K562 (cell line): ENCODE measurements around the gene SMIM3. TPM values are rescaled to one million over a fixed set of nuclear protein-coding genes. Genes with fewer than 3 reads are reported as not detected.

Experiments used
- ATF7 ChIP-seq: fragments of 450-650 bp; IDR thresholded peaks from 2 replicates; pipeline ENCODE4 v1.7.1; 2014; ENCODE audit warnings: mild to moderate bottlenecking, moderate library complexity
- CREB1 ChIP-seq, 2 experiments: sonication (generic) in 1 of 2; formaldehyde crosslinking in 1 of 2; IDR thresholded peaks; 2 replicates each; pipeline versions ENCODE4 v1.6.1 to v1.8.0; 2012 to 2022; ENCODE audit warnings: inconsistent platforms in 1 of 2, mild to moderate bottlenecking in 1 of 2, missing genetic modification reagents in 1 of 2, moderate library complexity in 1 of 2
- GATAD2B ChIP-seq: fragments of 450-650 bp; IDR thresholded peaks from 2 replicates; pipeline ENCODE4 v1.6.1; 2017; ENCODE audit warnings: mild to moderate bottlenecking, borderline replicate concordance
- HNRNPUL1 ChIP-seq: fragments of 200-400 bp; formaldehyde crosslinking; IDR thresholded peaks from 2 replicates; pipeline ENCODE4 v1.6.1; 2017; ENCODE audit warnings: low read length
- HOXB6 ChIP-seq: fragments of 250-450 bp; sonication (Bioruptor Pico); IDR thresholded peaks from 2 replicates; pipeline ENCODE4 v1.5.1; 2022; ENCODE audit warnings: mild to moderate bottlenecking, borderline replicate concordance
- KLF6 ChIP-seq: fragments of 250-450 bp; sonication (Bioruptor Pico); IDR thresholded peaks from 2 replicates; pipeline ENCODE4 v1.4.0; 2020; ENCODE audit warnings: mild to moderate bottlenecking, moderate library complexity, borderline replicate concordance
- MEF2D ChIP-seq: conservative IDR thresholded peaks from 2 replicates; pipeline ENCODE4 v1.6.1; 2016; ENCODE audit warnings: low read depth, missing genetic modification characterization, missing compliant biosample characterization
- NFE2 ChIP-seq: IDR thresholded peaks from 2 replicates; pipeline ENCODE4 v1.6.1; 2014; ENCODE audit warnings: antibody characterized with exemption, low read depth
- PKNOX1 ChIP-seq: fragments of 450-650 bp; IDR thresholded peaks from 2 replicates; pipeline ENCODE4 v1.6.1; 2016
- RNF2 ChIP-seq: sonication (generic); IDR thresholded peaks from 2 replicates; pipeline ENCODE4 v1.6.1; 2016
- SMARCA4 ChIP-seq: fragments of 450-650 bp; IDR thresholded peaks from 2 replicates; pipeline ENCODE4 v1.6.1; 2016
- SMARCE1 ChIP-seq: fragments of 450-650 bp; IDR thresholded peaks from 2 replicates; pipeline ENCODE4 v1.7.1; 2016; ENCODE audit warnings: mild to moderate bottlenecking
- polyA plus RNA-seq, 8 experiments: library from polyadenylated mRNA; depleted of rRNA in 4 of 8; stranded (reverse) in 5 of 8; unstranded in 3 of 8; fragments of >200 nt; fragmentation: Nextera tagmentation in 2 of 8; fragmentation: Illumina TruSeq in 1 of 8; extraction: Ambion mirVana in 2 of 8; extraction: Trizol in 1 of 8; gene quantifications; 2 replicates each; pipeline versions ENCODE4 v1.2.1 to v1.2.3, GENCODE V29; 2011 to 2014; ENCODE audit warnings: inconsistent platforms in 1 of 8, missing spikeins in 1 of 8
- total RNA-seq, 7 experiments: library from RNA; depleted of rRNA in 6 of 7; stranded (reverse); fragments of >200 nt in 6 of 7; fragmentation: Illumina TruSeq in 2 of 7; extraction: Trizol in 2 of 7; gene quantifications; 2 replicates each; pipeline versions ENCODE4 v1.2.1 to v1.2.3, GENCODE V29; 2011 to 2021; ENCODE audit warnings: low replicate concordance in 1 of 7
- TF ChIP-seq, protein P1 (sequence below): fragments of 200-600 bp; sonication (generic); IDR thresholded peaks from one replicate; pipeline ENCODE4 v1.6.1; 2012; ENCODE audit warnings: mild to moderate bottlenecking, low read depth, low read length, inconsistent platforms
- TF ChIP-seq, protein P2 (sequence below): fragments of 250-450 bp; sonication (Bioruptor Pico); IDR thresholded peaks from 2 replicates; pipeline ENCODE4 v1.4.0; 2020

The SMIM3 gene
- total and polyA plus RNA-seq, 9 of the 15 experiments (the other 6 are each of a cell fraction or from before 2014, with no cell fraction given) = 4.1 to 27.7 (median 13.6) TPM

- TF ChIP-seq, protein P1, sequence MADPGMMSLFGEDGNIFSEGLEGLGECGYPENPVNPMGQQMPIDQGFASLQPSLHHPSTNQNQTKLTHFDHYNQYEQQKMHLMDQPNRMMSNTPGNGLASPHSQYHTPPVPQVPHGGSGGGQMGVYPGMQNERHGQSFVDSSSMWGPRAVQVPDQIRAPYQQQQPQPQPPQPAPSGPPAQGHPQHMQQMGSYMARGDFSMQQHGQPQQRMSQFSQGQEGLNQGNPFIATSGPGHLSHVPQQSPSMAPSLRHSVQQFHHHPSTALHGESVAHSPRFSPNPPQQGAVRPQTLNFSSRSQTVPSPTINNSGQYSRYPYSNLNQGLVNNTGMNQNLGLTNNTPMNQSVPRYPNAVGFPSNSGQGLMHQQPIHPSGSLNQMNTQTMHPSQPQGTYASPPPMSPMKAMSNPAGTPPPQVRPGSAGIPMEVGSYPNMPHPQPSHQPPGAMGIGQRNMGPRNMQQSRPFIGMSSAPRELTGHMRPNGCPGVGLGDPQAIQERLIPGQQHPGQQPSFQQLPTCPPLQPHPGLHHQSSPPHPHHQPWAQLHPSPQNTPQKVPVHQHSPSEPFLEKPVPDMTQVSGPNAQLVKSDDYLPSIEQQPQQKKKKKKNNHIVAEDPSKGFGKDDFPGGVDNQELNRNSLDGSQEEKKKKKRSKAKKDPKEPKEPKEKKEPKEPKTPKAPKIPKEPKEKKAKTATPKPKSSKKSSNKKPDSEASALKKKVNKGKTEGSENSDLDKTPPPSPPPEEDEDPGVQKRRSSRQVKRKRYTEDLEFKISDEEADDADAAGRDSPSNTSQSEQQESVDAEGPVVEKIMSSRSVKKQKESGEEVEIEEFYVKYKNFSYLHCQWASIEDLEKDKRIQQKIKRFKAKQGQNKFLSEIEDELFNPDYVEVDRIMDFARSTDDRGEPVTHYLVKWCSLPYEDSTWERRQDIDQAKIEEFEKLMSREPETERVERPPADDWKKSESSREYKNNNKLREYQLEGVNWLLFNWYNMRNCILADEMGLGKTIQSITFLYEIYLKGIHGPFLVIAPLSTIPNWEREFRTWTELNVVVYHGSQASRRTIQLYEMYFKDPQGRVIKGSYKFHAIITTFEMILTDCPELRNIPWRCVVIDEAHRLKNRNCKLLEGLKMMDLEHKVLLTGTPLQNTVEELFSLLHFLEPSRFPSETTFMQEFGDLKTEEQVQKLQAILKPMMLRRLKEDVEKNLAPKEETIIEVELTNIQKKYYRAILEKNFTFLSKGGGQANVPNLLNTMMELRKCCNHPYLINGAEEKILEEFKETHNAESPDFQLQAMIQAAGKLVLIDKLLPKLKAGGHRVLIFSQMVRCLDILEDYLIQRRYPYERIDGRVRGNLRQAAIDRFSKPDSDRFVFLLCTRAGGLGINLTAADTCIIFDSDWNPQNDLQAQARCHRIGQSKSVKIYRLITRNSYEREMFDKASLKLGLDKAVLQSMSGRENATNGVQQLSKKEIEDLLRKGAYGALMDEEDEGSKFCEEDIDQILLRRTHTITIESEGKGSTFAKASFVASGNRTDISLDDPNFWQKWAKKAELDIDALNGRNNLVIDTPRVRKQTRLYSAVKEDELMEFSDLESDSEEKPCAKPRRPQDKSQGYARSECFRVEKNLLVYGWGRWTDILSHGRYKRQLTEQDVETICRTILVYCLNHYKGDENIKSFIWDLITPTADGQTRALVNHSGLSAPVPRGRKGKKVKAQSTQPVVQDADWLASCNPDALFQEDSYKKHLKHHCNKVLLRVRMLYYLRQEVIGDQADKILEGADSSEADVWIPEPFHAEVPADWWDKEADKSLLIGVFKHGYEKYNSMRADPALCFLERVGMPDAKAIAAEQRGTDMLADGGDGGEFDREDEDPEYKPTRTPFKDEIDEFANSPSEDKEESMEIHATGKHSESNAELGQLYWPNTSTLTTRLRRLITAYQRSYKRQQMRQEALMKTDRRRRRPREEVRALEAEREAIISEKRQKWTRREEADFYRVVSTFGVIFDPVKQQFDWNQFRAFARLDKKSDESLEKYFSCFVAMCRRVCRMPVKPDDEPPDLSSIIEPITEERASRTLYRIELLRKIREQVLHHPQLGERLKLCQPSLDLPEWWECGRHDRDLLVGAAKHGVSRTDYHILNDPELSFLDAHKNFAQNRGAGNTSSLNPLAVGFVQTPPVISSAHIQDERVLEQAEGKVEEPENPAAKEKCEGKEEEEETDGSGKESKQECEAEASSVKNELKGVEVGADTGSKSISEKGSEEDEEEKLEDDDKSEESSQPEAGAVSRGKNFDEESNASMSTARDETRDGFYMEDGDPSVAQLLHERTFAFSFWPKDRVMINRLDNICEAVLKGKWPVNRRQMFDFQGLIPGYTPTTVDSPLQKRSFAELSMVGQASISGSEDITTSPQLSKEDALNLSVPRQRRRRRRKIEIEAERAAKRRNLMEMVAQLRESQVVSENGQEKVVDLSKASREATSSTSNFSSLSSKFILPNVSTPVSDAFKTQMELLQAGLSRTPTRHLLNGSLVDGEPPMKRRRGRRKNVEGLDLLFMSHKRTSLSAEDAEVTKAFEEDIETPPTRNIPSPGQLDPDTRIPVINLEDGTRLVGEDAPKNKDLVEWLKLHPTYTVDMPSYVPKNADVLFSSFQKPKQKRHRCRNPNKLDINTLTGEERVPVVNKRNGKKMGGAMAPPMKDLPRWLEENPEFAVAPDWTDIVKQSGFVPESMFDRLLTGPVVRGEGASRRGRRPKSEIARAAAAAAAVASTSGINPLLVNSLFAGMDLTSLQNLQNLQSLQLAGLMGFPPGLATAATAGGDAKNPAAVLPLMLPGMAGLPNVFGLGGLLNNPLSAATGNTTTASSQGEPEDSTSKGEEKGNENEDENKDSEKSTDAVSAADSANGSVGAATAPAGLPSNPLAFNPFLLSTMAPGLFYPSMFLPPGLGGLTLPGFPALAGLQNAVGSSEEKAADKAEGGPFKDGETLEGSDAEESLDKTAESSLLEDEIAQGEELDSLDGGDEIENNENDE = no peak
- TF ChIP-seq SMARCE1 (peak; percentile 90; the same call in 1 of the 2 replicates), HNRNPUL1 (no peak), SMARCA4 (peak; percentile 93), NFE2 (0 out of 2 replicates have a peak, but pooled peaks have one; percentile 26), CREB1 (IDR thresholded peaks at IDR 0.05) (no peak), CREB1 (CRISPR knock-in tag; IDR thresholded peaks at IDR 0.05) (no peak), PKNOX1 (peak; percentile 42; the same call in 1 of the 2 replicates), GATAD2B (peak; percentile 82), ATF7 (peak; percentile 67), HOXB6 (CRISPR knock-in tag) (no peak), KLF6 (peak; percentile 14; the same call in 1 of the 2 replicates), MEF2D (tag) (0 out of 2 replicates have a peak, but pooled peaks have one; percentile 59), RNF2 (peak; percentile 66; the same call in 1 of the 2 replicates)
- TF ChIP-seq, protein P2, sequence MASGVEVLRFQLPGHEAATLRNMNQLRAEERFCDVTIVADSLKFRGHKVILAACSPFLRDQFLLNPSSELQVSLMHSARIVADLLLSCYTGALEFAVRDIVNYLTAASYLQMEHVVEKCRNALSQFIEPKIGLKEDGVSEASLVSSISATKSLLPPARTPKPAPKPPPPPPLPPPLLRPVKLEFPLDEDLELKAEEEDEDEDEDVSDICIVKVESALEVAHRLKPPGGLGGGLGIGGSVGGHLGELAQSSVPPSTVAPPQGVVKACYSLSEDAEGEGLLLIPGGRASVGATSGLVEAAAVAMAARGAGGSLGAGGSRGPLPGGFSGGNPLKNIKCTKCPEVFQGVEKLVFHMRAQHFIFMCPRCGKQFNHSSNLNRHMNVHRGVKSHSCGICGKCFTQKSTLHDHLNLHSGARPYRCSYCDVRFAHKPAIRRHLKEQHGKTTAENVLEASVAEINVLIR = 0 out of 2 replicates have a peak, but pooled peaks have one; percentile 12
Observed at GRCh38 chr5:150774145-150774544, 4.4 kb upstream of the SMIM3 start (continued).
